ENCODE results near the gene DPYD.

The DPYD gene

DNA sequence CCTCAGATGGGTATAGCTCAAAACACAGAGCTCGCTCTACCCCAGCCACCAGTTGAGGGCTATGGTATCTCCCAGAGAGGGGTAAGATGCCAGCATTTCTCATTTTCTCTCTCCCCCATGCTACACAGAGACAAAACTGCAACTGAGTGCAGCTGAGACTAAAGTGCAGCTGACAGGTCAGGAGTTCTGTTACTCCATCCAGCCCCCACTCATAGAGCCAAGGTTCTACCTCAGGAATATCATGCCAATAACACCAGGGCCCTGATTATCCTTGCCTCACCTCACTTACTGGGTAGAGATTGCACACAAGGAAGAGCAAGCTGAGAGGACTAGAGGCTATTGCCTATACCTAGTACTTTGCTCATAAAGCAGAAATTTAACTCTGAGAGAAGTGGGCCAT lies 34.6 kb downstream of the DPYD start:
- no peak for ATAC-seq
- Mint-ChIP-seq H3K27me3 (no peaks in the 10 kb centered on the region), H3K27ac (no peak overlapping the region), H3K4me3 (no peak overlapping the region), H3K9me3 (peaks cover 7% of the 10 kb centered on the region), H3K36me3 (peaks cover 8% of the 10 kb centered on the region), H3K4me1 (no peaks in the 10 kb centered on the region)

GRCh38 chr1:97883823-97884222 lies 37.0 kb downstream of the DPYD start:
- Mint-ChIP-seq H3K27ac (no peak overlapping the region), H3K4me1 (no peaks in the 10 kb centered on the region), H3K9me3 (peaks cover 7% of the 10 kb centered on the region), H3K4me3 (no peak overlapping the region), H3K27me3 (no peaks in the 10 kb centered on the region), H3K36me3 (peaks cover 8% of the 10 kb centered on the region)
- no peak for ATAC-seq

GRCh38 chr1:97877307-97877706 lies 43.5 kb downstream of the DPYD start:
- peaks cover 2% of the 10 kb centered on the region for H3K9me3 Mint-ChIP-seq
- H3K27ac Mint-ChIP-seq = no peak overlapping the region
- no peak for ATAC-seq
- no peak overlapping the region for H3K4me3 Mint-ChIP-seq
- no peaks in the 10 kb centered on the region for H3K36me3 Mint-ChIP-seq
- H3K4me1 Mint-ChIP-seq = no peaks in the 10 kb centered on the region
- H3K27me3 Mint-ChIP-seq = no peaks in the 10 kb centered on the region

GRCh38 chr1:97875996-97876395 lies 44.8 kb downstream of the DPYD start:
- no peak for ATAC-seq
- Mint-ChIP-seq H3K27ac (no peak overlapping the region), H3K4me3 (no peak overlapping the region), H3K4me1 (no peaks in the 10 kb centered on the region), H3K9me3 (peaks cover 2% of the 10 kb centered on the region), H3K27me3 (no peaks in the 10 kb centered on the region), H3K36me3 (no peaks in the 10 kb centered on the region)

GRCh38 chr1:97870589-97870988 lies 50.2 kb downstream of the DPYD start:
- no peak overlapping the region for H3K4me3 Mint-ChIP-seq
- H3K27ac Mint-ChIP-seq = no peak overlapping the region
- no peaks in the 10 kb centered on the region for H3K9me3 Mint-ChIP-seq
- ATAC-seq = no peak
- no peaks in the 10 kb centered on the region for H3K27me3 Mint-ChIP-seq
- no peaks in the 10 kb centered on the region for H3K36me3 Mint-ChIP-seq
- no peaks in the 10 kb centered on the region for H3K4me1 Mint-ChIP-seq

- no peaks in the 10 kb centered on the region for H3K27me3 Mint-ChIP-seq
- H3K27ac Mint-ChIP-seq = no peak overlapping the region
- H3K4me3 Mint-ChIP-seq = no peak overlapping the region
- ATAC-seq = no peak
- H3K4me1 Mint-ChIP-seq = peaks cover 4% of the 10 kb centered on the region
- no peaks in the 10 kb centered on the region for H3K36me3 Mint-ChIP-seq
- H3K9me3 Mint-ChIP-seq = no peaks in the 10 kb centered on the region
Observed at GRCh38 chr1:97869441-97869840, 51.4 kb downstream of the DPYD start.

- no peaks in the 10 kb centered on the region for H3K36me3 Mint-ChIP-seq
- H3K4me1 Mint-ChIP-seq = peaks cover 6% of the 10 kb centered on the region
- no peaks in the 10 kb centered on the region for H3K9me3 Mint-ChIP-seq
- H3K27ac Mint-ChIP-seq = no peak overlapping the region
- no peak for ATAC-seq
- H3K27me3 Mint-ChIP-seq = no peaks in the 10 kb centered on the region
- H3K4me3 Mint-ChIP-seq = no peak overlapping the region
Observed at GRCh38 chr1:97867127-97867526, 53.7 kb downstream of the DPYD start.

- Mint-ChIP-seq H3K27ac (no peak overlapping the region), H3K4me3 (no peak overlapping the region), H3K9me3 (no peaks in the 10 kb centered on the region), H3K4me1 (peaks cover 6% of the 10 kb centered on the region), H3K36me3 (no peaks in the 10 kb centered on the region), H3K27me3 (no peaks in the 10 kb centered on the region)
- no peak for ATAC-seq
Observed at GRCh38 chr1:97864615-97865014, 56.2 kb downstream of the DPYD start.

DNA sequence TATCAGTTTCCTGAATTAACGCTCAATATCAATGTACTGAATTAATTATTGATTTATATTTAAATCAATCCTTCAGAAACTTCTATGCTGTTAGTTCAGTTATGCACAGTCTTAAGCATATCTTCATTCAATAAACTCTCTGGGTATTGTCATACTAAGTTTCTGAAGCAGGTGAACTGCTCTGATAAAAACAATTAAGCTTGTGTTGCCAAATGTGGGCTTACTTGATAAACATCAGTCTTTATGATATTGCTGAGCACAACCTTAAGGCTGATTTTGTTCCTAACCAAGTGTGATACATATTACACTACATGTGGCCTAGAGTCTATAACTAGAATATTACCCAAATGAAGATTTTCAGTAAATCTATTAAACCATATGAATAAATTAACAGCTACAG lies 67.6 kb downstream of the DPYD start:
- H3K9me3 Mint-ChIP-seq = no peaks in the 10 kb centered on the region
- no peaks in the 10 kb centered on the region for H3K27me3 Mint-ChIP-seq
- no peaks in the 10 kb centered on the region for H3K36me3 Mint-ChIP-seq
- H3K4me1 Mint-ChIP-seq = peaks cover 7% of the 10 kb centered on the region
- no peak for ATAC-seq
- no peak overlapping the region for H3K4me3 Mint-ChIP-seq
- H3K27ac Mint-ChIP-seq = no peak overlapping the region

- no peak for ATAC-seq
- H3K4me1 Mint-ChIP-seq = peaks cover 7% of the 10 kb centered on the region
- H3K9me3 Mint-ChIP-seq = no peaks in the 10 kb centered on the region
- no peak overlapping the region for H3K4me3 Mint-ChIP-seq
- no peaks in the 10 kb centered on the region for H3K36me3 Mint-ChIP-seq
- no peaks in the 10 kb centered on the region for H3K27me3 Mint-ChIP-seq
- no peak overlapping the region for H3K27ac Mint-ChIP-seq
Observed at GRCh38 chr1:97849345-97850340, 71.2 kb downstream of the DPYD start.

DNA sequence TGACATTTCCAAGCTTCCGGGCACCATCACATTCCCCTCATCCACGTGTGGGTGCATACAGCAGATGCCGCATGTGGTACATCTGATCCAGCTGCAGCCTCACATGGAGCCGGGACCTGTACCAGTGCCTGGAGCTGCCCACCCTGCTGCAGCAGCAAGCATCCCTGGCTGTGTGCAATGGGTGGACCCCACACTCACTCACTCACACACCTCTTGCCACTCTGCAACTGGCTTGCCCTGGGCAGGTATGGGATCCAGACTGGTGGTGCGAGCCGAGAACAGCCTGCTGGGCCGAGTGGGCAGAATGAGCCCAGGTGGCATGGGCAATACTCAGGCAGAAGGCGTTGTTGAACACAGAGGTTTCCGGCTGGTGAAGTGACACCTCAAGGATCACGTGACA lies 75.0 kb downstream of the DPYD start:
- Mint-ChIP-seq H3K27me3 (no peaks in the 10 kb centered on the region), H3K9me3 (no peaks in the 10 kb centered on the region), H3K27ac (no peak overlapping the region), H3K36me3 (no peaks in the 10 kb centered on the region), H3K4me3 (no peak overlapping the region), H3K4me1 (peaks cover 7% of the 10 kb centered on the region)
- no peak for ATAC-seq

DNA sequence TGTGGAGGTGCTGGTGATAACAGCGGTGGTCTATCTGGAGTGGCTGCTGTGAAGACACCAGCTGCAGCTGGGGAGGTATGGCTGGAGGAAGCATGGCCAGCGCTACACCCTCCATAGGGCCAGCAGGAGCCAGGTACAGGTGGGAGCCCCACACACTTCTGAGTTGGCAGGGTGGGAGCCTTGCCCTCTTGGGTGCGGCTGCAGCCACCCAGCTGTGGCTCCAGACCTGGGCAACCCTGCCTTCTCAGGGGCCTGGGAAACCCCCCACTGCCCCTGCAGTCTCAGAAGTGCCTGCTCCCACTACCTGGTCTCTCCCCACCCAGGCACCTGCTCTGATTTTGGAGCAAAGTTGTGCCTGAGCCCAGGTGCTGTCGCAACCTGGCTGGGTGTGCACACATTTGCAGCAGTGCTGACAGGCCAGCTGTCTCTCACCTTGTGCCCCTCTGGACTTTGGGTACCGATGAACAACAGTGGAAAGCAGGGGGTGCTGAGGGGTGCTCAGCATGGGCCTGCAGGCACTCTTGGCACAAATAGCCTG lies 76.2 kb downstream of the DPYD start:
- Mint-ChIP-seq H3K27me3 (no peaks in the 10 kb centered on the region), H3K36me3 (no peaks in the 10 kb centered on the region), H3K4me3 (no peak overlapping the region), H3K27ac (no peak overlapping the region), H3K9me3 (no peaks in the 10 kb centered on the region), H3K4me1 (peaks cover 2% of the 10 kb centered on the region)
- ATAC-seq = no peak

DNA sequence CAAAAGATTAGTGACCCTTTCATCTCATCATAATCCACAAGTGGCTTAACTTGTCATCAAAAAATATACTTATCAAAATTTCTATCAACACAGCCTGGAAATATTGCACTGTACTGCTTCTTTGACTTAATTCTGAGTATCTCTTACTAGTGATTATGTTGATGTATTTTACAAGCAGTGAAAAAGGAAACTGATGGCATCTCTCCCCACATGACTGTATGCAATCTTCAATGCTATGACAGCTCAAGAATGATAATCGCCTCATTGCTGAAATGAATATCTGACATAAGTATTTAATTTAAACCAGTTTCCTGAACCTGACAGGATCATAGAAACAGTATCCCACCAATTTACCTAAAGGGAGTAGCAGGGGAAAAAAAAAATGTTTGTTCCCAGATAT lies 79.5 kb downstream of the DPYD start:
- H3K27me3 Mint-ChIP-seq = no peaks in the 10 kb centered on the region
- no peaks in the 10 kb centered on the region for H3K4me1 Mint-ChIP-seq
- no peaks in the 10 kb centered on the region for H3K36me3 Mint-ChIP-seq
- H3K27ac Mint-ChIP-seq = no peak overlapping the region
- no peak overlapping the region for H3K4me3 Mint-ChIP-seq
- no peaks in the 10 kb centered on the region for H3K9me3 Mint-ChIP-seq
- ATAC-seq = no peak

DNA sequence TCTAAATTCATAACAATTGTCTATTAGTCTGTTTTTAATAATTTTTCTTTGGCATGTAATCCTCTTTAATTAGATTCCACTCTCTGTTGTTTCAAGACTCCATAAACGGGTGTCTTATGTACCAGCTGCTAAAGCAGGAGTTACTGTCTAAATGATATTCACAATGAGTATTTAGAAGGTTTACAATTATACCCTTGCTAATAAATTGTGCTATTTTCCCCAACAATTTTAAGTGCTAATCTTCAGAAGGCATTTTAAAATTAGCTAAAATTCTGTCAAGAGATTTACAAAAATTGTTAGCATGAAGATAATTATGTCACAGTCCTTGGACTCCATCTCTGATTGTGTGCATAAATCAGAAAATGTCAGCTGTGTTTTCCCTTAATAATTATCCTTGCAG lies 83.7 kb downstream of the DPYD start:
- Mint-ChIP-seq H3K27me3 (no peaks in the 10 kb centered on the region), H3K4me1 (no peaks in the 10 kb centered on the region), H3K27ac (no peak overlapping the region), H3K36me3 (no peaks in the 10 kb centered on the region), H3K9me3 (no peaks in the 10 kb centered on the region), H3K4me3 (no peak overlapping the region)
- ATAC-seq = no peak

DNA sequence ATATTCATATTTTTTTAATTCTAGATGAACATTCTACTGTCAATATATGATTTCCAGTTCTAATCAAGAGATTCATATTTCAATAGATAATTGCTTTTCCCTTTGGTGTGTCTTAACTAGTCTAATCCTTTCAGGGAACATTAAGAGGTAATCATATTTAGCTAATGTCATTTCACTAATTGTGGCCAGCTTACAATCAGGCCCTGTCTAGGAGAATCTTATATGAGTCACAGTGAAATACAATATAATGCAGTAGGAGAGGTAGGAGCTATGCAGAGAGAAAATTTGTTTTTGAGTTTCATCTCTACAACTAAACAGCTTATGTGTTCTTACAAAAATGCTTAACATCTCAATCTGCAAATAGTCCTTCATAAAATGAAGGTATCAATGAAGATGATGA lies 85.9 kb downstream of the DPYD start:
- no peak overlapping the region for H3K4me3 Mint-ChIP-seq
- H3K27me3 Mint-ChIP-seq = no peaks in the 10 kb centered on the region
- no peaks in the 10 kb centered on the region for H3K4me1 Mint-ChIP-seq
- no peak overlapping the region for H3K27ac Mint-ChIP-seq
- no peaks in the 10 kb centered on the region for H3K9me3 Mint-ChIP-seq
- H3K36me3 Mint-ChIP-seq = no peaks in the 10 kb centered on the region
- ATAC-seq = no peak

- ATAC-seq = no peak
- H3K4me1 Mint-ChIP-seq = no peaks in the 10 kb centered on the region
- H3K36me3 Mint-ChIP-seq = no peaks in the 10 kb centered on the region
- H3K9me3 Mint-ChIP-seq = no peaks in the 10 kb centered on the region
- H3K4me3 Mint-ChIP-seq = no peak overlapping the region
- H3K27me3 Mint-ChIP-seq = no peaks in the 10 kb centered on the region
- H3K27ac Mint-ChIP-seq = no peak overlapping the region
Observed at GRCh38 chr1:97833881-97834280, 87.0 kb downstream of the DPYD start.

Measured in stimulated activated memory B cell treated with anti-CD40 and anti-IgM and Interleukin-4, amounts not matched to agents 10 μg/mL and 1 μg/mL and 100 μg/mL, for 72 hours (primary cell).